GM23338 (cell line): ENCODE measurements around the gene XRCC4. TPM values are rescaled to one million over a fixed set of nuclear protein-coding genes. Genes with fewer than 3 reads are reported as not detected.

ENCODE experiments used
- ATAC-seq: fragments of 200-7000 bp; cut with Tn5 transposase; 3 replicates; pipeline ENCODE4 v1.9.1; 2020
- DNase-seq: peaks from one replicate; pipeline ENCODE4 v3.0.0-alpha.2; 2015; ENCODE audit warnings: low spot score
- H2AFZ ChIP-seq: fragments of 200-600 bp; sonication (generic); 2 replicates; pipeline ENCODE4 v1.8.0; 2016; ENCODE audit warnings: antibody characterized with exemption, mild to moderate bottlenecking, moderate library complexity
- H3F3A ChIP-seq: fragments of 200-600 bp; sonication (generic); replicated peaks from 2 replicates; pipeline ENCODE4 v1.8.0; 2017; ENCODE audit warnings: antibody characterized with exemption, mixed run types, low read depth
- H3K27ac ChIP-seq: fragments of 200-600 bp; sonication (generic); 2 replicates; pipeline ENCODE4 v1.6.1; 2016; ENCODE audit warnings: low read depth
- H3K27me3 ChIP-seq: fragments of 200-600 bp; sonication (generic); 2 replicates; pipeline ENCODE4 v1.8.0; 2016; ENCODE audit warnings: mild to moderate bottlenecking, mixed run types, moderate library complexity; ENCODE audit not compliant: insufficient read depth
- H3K36me3 ChIP-seq: fragments of 200-600 bp; sonication (generic); 2 replicates; pipeline ENCODE4 v1.8.0; 2016; ENCODE audit warnings: mild to moderate bottlenecking; ENCODE audit not compliant: insufficient read depth
- H3K4me1 ChIP-seq: fragments of 200-600 bp; sonication (generic); 2 replicates; pipeline ENCODE4 v1.8.0; 2016; ENCODE audit warnings: mild to moderate bottlenecking, moderate library complexity; ENCODE audit not compliant: insufficient read depth
- H3K4me2 ChIP-seq: fragments of 200-600 bp; sonication (generic); 2 replicates; pipeline ENCODE4 v1.7.1; 2017; ENCODE audit warnings: mixed run types
- H3K4me3 ChIP-seq: fragments of 200-600 bp; sonication (generic); 2 replicates; pipeline ENCODE4 v1.6.1; 2016; ENCODE audit warnings: mixed run types
- H3K79me2 ChIP-seq: fragments of 200-600 bp; sonication (generic); replicated peaks from 2 replicates; pipeline ENCODE4 v1.8.0; 2017; ENCODE audit warnings: mild to moderate bottlenecking; ENCODE audit not compliant: insufficient read depth
- H3K9me2 ChIP-seq: fragments of 200-600 bp; sonication (generic); 2 replicates; pipeline ENCODE4 v1.8.0; 2017; ENCODE audit not compliant: insufficient read depth
- H4K20me1 ChIP-seq: fragments of 200-600 bp; sonication (generic); replicated peaks from 2 replicates; pipeline ENCODE4 v1.8.0; 2017; ENCODE audit warnings: mild to moderate bottlenecking; ENCODE audit not compliant: insufficient read depth
- H3K27ac Mint-ChIP-seq: 2 replicates; pipeline ENCODE4 v1.8.0; 2020; ENCODE audit warnings: inconsistent platforms, mild to moderate bottlenecking, moderate library complexity, mixed read lengths
- H3K27me3 Mint-ChIP-seq: 3 replicates; pipeline ENCODE4 v1.8.0; 2022; ENCODE audit warnings: low read depth, mild to moderate bottlenecking, moderate library complexity, mixed read lengths, inconsistent platforms; ENCODE audit not compliant: insufficient read depth, poor library complexity
- H3K36me3 Mint-ChIP-seq: 3 replicates; pipeline ENCODE4 v1.8.0; 2021; ENCODE audit warnings: low read depth, mild to moderate bottlenecking, inconsistent platforms, moderate library complexity, mixed read lengths
- H3K4me1 Mint-ChIP-seq: 3 replicates; pipeline ENCODE4 v1.8.0; 2020; ENCODE audit warnings: mild to moderate bottlenecking, inconsistent platforms, mixed read lengths
- H3K4me3 Mint-ChIP-seq: 3 replicates; pipeline ENCODE4 v1.8.0; 2021; ENCODE audit warnings: moderate library complexity, mild to moderate bottlenecking, inconsistent platforms, mixed read lengths
- H3K9me3 Mint-ChIP-seq: 3 replicates; pipeline ENCODE4 v1.8.0; 2020; ENCODE audit warnings: moderate library complexity, mild to moderate bottlenecking, inconsistent platforms, mixed read lengths
- CREB1 ChIP-seq: fragments of 250-450 bp; sonication (Bioruptor Pico); IDR thresholded peaks from 2 replicates; pipeline ENCODE4 v1.5.0; 2020; ENCODE audit warnings: low read depth, mild to moderate bottlenecking, moderate library complexity
- CTCF ChIP-seq, 2 experiments: fragments of 200-600 bp in 1 of 2; sonication (generic) in 1 of 2; conservative IDR thresholded peaks; 2 replicates each; pipeline versions ENCODE4 v1.5.1 to v1.6.1; 2016 to 2017; ENCODE audit warnings: antibody characterized with exemption in 2 of 2, low read depth in 2 of 2, mild to moderate bottlenecking in 2 of 2, moderate library complexity in 1 of 2
- ETS1 ChIP-seq: IDR thresholded peaks from 2 replicates; pipeline ENCODE4 v1.6.1; 2016; ENCODE audit warnings: antibody characterized with exemption
- EZH2 ChIP-seq: fragments of 200-600 bp; sonication (generic); IDR thresholded peaks from one replicate; pipeline ENCODE4 v1.8.0; 2017; ENCODE audit warnings: antibody characterized with exemption, mild to moderate bottlenecking, low read depth; ENCODE audit not compliant: unreplicated experiment
- EZH2phosphoT487 ChIP-seq: fragments of 200-600 bp; sonication (generic); IDR thresholded peaks from one replicate; pipeline ENCODE4 v1.8.1; 2018; ENCODE audit warnings: antibody characterized with exemption; ENCODE audit not compliant: unreplicated experiment
- JUNB ChIP-seq: IDR thresholded peaks from one replicate; pipeline ENCODE4 v1.6.1; 2016; ENCODE audit warnings: antibody characterized with exemption; ENCODE audit not compliant: unreplicated experiment
- NANOG ChIP-seq: IDR thresholded peaks from 2 replicates; pipeline ENCODE4 v1.6.1; 2016; ENCODE audit warnings: antibody characterized with exemption, borderline replicate concordance
- POLR2AphosphoS5 ChIP-seq: IDR thresholded peaks from 2 replicates; pipeline ENCODE4 v1.6.1; 2016; ENCODE audit warnings: antibody characterized with exemption, low read depth
- REST ChIP-seq: IDR thresholded peaks from one replicate; pipeline ENCODE4 v1.6.1; 2018; ENCODE audit warnings: antibody characterized with exemption; ENCODE audit not compliant: unreplicated experiment
- STAT1 ChIP-seq: IDR thresholded peaks from one replicate; pipeline ENCODE4 v1.6.1; 2016; ENCODE audit warnings: antibody characterized with exemption; ENCODE audit not compliant: unreplicated experiment
- ZNF114 ChIP-seq: fragments of 250-450 bp; sonication (Bioruptor Pico); IDR thresholded peaks from 2 replicates; pipeline ENCODE4 v1.5.0; 2020; ENCODE audit warnings: mild to moderate bottlenecking, moderate library complexity
- ZNF331 ChIP-seq: fragments of 250-450 bp; sonication (Bioruptor Pico); IDR thresholded peaks from 2 replicates; pipeline ENCODE4 v1.5.0; 2020; ENCODE audit warnings: low read depth, mild to moderate bottlenecking, moderate library complexity
- ZNF462 ChIP-seq: fragments of 250-450 bp; sonication (Bioruptor Pico); IDR thresholded peaks from 2 replicates; pipeline ENCODE4 v1.5.0; 2020; ENCODE audit warnings: mild to moderate bottlenecking, moderate library complexity
- polyA plus RNA-seq: library from polyadenylated mRNA; unstranded; fragments of >200 nt; fragmentation: Nextera tagmentation; extraction: Ambion mirVana; gene quantifications from 2 replicates; pipeline ENCODE4 v1.2.1, GENCODE V29; 2016
- total RNA-seq: library from RNA; depleted of rRNA; stranded (reverse); fragments of >200 nt; shearing (Covaris generic); gene quantifications from 2 replicates; pipeline ENCODE4 v1.2.3, GENCODE V29; 2014

The XRCC4 gene
- total and polyA plus RNA-seq, 2 experiments from 2014 or later = 11.5 to 22.4 TPM

GRCh38 chr5:83107692-83108420 is 30.5 kb downstream of the XRCC4 start:
- ATAC-seq = no peak
- Histone ChIP-seq H3K27me3 (no peaks in the 10 kb centered on the region), H2AFZ (no peak overlapping the region), H3K9me2 (no peaks in the 10 kb centered on the region), H3K4me2 (no peak overlapping the region), H3K36me3 (no peaks in the 10 kb centered on the region), H3K79me2 (no peaks in the 10 kb centered on the region), H3K4me3 (no peak overlapping the region), H3F3A (no peaks in the 10 kb centered on the region), H3K4me1 (no peaks in the 10 kb centered on the region), H3K27ac (no peak overlapping the region), H4K20me1 (no peaks in the 10 kb centered on the region)
- no peak overlapping the region for H3K27ac Mint-ChIP-seq
- H3K4me3 Mint-ChIP-seq = no peak overlapping the region
- H3K9me3 Mint-ChIP-seq = peaks cover 9% of the 10 kb centered on the region
- no peaks in the 10 kb centered on the region for H3K27me3 Mint-ChIP-seq
- H3K36me3 Mint-ChIP-seq = peaks cover 11% of the 10 kb centered on the region
- TF ChIP-seq EZH2 (no peak), ZNF114 (no peak), ZNF331 (CRISPR knock-in tag) (no peak), CREB1 (no peak), POLR2AphosphoS5 (no peak), ETS1 (no peak), CTCF (conservative IDR thresholded peaks at IDR 0.05; ENCODE audit: low read depth in 2 of 2) (no peak), STAT1 (no peak), ZNF462 (no peak), NANOG (no peak), JUNB (no peak), REST (no peak), EZH2phosphoT487 (no peak)
- no peak for DNase-seq
- no peaks in the 10 kb centered on the region for H3K4me1 Mint-ChIP-seq
